Ovary (tissue), 9 donors: ENCODE data around the gene MRAP2. TPM values are rescaled to one million over a fixed set of nuclear protein-coding genes. Genes with fewer than 3 reads are reported as not detected.

ENCODE experiments used
- DNase-seq, 5 donors: peaks; one replicate each; pipeline ENCODE4 v3.0.0-alpha.2; 2019 to 2020
- H3K27ac ChIP-seq, 2 donors: fragments of 200-600 bp; one replicate each; pipeline versions ENCODE4 v1.5.1 to v1.8.0; 2019 to 2022
- H3K27me3 ChIP-seq: fragments of 200-600 bp; one replicate; pipeline ENCODE4 v1.8.0; 2022
- H3K36me3 ChIP-seq: fragments of 200-600 bp; sonication (generic); one replicate; pipeline ENCODE4 v1.5.1; 2019
- H3K4me1 ChIP-seq: one replicate; pipeline ENCODE4 v1.8.1; 2013; ENCODE audit warnings: mild to moderate bottlenecking, moderate library complexity; ENCODE audit not compliant: insufficient read depth
- H3K4me3 ChIP-seq: fragments of 200-600 bp; sonication (generic); one replicate; pipeline ENCODE4 v1.5.1; 2017
- H3K9me3 ChIP-seq, 2 donors: fragments of 200-600 bp in 1 of 2; sonication (generic) in 1 of 2; one replicate each; pipeline versions ENCODE4 v1.5.1 to v1.8.1; 2013 to 2019; ENCODE audit warnings: mild to moderate bottlenecking in 1 of 2, moderate library complexity in 1 of 2
- EP300 ChIP-seq: sonication (generic); formaldehyde crosslinking; IDR thresholded peaks from one replicate; pipeline ENCODE4 v1.6.1; 2017; ENCODE audit warnings: antibody characterized with exemption
- POLR2A ChIP-seq: fragments of 450-650 bp; IDR thresholded peaks from one replicate; pipeline ENCODE4 v1.6.1; 2017; ENCODE audit warnings: antibody characterized with exemption, mild to moderate bottlenecking, moderate library complexity
- WGBS, 3 donors: extraction: QIAGEN DNeasy Blood & Tissue Kit in 1 of 3; methylation state at CpG; one replicate each; pipeline versions ENCODE4 v1.1.5 to v1.1.7; 2013 to 2017; 5-methylcytosine and 5-hydroxymethylcytosine counted together
- intact Hi-C, 4 donors: fragments of 100-400 bp; cut with DNase I; formaldehyde crosslinking; loops; one replicate each; pipeline versions ENCODE4 v1.11.0 to v1.15.1; 2022 to 2023
- polyA plus RNA-seq, 2 donors: library from polyadenylated mRNA; stranded (reverse); fragments of 200-250 nt in 1 of 2; fragments of 350-450 nt in 1 of 2; fragmentation: Illumina TruSeq in 1 of 2; extraction: RNeasy Lipid Tissue Mini Kit (QIAGEN cat#74804) in 1 of 2; gene quantifications; one replicate each; pipeline ENCODE4 v1.2.3, GENCODE V29; 2013 to 2014
- total RNA-seq, 7 donors: library from RNA; depleted of rRNA in 2 of 7; stranded (reverse); fragments of >200 nt in 2 of 7; fragmentation: NEBNext Ultra II Directional in 3 of 7; extraction: Animal tissue kit (Norgen Biotek cat#: 25700) in 3 of 7; gene quantifications; one replicate each; pipeline versions ENCODE4 v1.1.0 to v1.2.4, GENCODE V29; 2016 to 2023
- TF ChIP-seq, protein P1 (sequence below), 3 donors: fragments of 450-650 bp in 2 of 3; fragments of 200-600 bp in 1 of 3; IDR thresholded peaks; one replicate each; pipeline versions ENCODE4 v1.5.1 to v1.8.0; 2016 to 2022; ENCODE audit warnings: antibody characterized with exemption in 3 of 3, mild to moderate bottlenecking in 1 of 3
- donor health status: DM: no; HTN: no; CAD: no; lungs with moderate emphysema.
- donor health status: DM: no; HTN: no; CAD: no.
- donor health status: Bipolar disorder and iron deficiency.
- donor health status: DM: yes; HTN: yes; CAD: no.
- donor health status: DM: no; HTN: no; CAD: no.
- donor health status: DM: yes; HTN: yes; CAD: no.

Gene MRAP2
- total and polyA plus RNA-seq, 9 donors: 0.20 to 4.7 (median 1.2) TPM

DNA sequence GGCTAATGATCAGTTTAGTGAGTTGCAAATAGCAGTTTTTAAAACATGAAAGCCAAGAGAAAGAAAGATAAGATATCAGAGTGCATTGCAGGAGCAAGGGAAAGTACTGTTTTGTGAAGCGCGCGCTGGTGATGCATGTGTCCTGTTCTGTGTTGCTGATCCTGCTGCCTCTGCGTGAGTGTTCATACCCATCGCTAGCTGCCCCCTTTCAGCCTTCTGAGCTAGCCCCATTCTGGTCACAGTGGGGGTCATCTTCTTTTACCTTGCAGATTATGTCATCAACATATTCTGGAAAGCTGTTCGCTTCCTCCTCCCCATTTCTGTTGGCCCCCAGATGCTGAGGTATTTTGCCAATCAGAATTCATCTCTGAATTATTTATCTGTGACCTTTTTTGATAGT is 1.9 kb downstream of the MRAP2 start:
- H3K4me1 ChIP-seq: no peaks in the 10 kb centered on the region
- no peak overlapping the region for H3K4me3 ChIP-seq
- H3K27me3 ChIP-seq: no peaks in the 10 kb centered on the region
- no peak overlapping the region for H3K27ac ChIP-seq
- no peaks in the 10 kb centered on the region for H3K36me3 ChIP-seq
- DNase-seq: no peak
- no peaks in the 10 kb centered on the region for H3K9me3 ChIP-seq
- 95 to 99% (median 98%) methylated on average over 6 of the region's 6 CpGs for WGBS, 3 donors
- intact Hi-C loops: no loop called here
- no peak for TF ChIP-seq EP300
- TF ChIP-seq POLR2A: no peak
- TF ChIP-seq, protein P1, sequence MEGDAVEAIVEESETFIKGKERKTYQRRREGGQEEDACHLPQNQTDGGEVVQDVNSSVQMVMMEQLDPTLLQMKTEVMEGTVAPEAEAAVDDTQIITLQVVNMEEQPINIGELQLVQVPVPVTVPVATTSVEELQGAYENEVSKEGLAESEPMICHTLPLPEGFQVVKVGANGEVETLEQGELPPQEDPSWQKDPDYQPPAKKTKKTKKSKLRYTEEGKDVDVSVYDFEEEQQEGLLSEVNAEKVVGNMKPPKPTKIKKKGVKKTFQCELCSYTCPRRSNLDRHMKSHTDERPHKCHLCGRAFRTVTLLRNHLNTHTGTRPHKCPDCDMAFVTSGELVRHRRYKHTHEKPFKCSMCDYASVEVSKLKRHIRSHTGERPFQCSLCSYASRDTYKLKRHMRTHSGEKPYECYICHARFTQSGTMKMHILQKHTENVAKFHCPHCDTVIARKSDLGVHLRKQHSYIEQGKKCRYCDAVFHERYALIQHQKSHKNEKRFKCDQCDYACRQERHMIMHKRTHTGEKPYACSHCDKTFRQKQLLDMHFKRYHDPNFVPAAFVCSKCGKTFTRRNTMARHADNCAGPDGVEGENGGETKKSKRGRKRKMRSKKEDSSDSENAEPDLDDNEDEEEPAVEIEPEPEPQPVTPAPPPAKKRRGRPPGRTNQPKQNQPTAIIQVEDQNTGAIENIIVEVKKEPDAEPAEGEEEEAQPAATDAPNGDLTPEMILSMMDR (IDR thresholded peaks at IDR 0.05): no peak

DNA sequence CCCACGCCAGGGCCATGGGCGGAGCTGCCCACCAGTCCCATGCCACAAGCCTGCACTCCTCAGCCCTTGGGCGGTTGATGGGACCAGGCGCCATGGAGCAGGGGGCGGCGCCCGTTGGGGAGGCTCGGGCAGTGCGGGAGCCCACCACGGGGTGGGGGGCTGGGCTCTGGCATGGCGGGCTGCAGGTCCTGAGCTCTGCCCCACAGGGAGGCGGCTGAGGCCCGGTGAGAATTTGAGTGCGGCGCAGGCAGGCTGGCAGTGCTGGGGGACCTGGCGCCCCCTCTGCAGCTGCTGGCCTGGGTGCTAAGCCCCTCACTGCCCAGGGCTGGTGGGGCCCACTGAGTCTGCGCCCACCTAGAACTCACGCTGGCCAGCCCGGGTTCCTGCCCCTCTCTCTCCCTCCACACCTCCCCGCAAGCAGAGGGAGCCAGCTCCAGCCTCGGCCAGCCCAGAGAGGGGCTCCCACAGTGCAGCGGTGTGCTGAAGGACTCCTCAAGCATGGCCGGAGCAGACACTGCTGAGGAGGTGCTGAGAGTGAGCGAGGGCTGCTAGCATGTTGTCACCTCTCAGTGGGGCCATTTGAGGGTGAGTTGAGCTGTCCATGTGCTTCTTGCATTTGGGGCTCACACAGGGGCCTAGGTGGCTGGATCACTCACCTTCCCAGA is 4.0 kb downstream of the MRAP2 start:
- Histone ChIP-seq H3K9me3 (no peaks in the 10 kb centered on the region), H3K4me1 (peaks cover under 1% of the 10 kb centered on the region), H3K36me3 (no peaks in the 10 kb centered on the region), H3K27me3 (no peaks in the 10 kb centered on the region), H3K4me3 (no peak overlapping the region), H3K27ac (no peak overlapping the region)
- WGBS, 3 donors: 95 to 98% (median 96%) methylated on average over 21 to 24 of the region's 24 CpGs
- intact Hi-C loops: no loop called here
- no peak for DNase-seq
- TF ChIP-seq EP300: no peak
- TF ChIP-seq, protein P1 (IDR thresholded peaks at IDR 0.05): no peak

DNA sequence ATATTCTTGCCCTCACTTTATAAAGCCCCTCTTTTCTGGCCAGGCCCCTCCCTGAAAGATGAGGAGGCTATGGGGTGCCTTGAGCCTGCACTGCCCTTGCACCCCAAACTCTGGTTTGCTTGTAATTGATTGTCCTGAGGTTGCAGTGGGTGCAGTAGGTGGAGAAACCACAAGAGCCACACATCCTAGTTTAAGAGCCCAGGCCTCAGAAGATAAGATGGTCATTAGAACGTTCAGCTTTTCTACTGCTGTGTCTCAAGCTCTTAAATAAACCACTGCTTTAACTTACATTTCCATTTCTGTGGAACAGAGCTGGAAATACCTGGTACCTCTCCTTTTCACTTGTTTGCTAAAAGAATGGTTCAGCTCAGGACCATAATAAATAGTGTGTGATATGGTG is 9.0 kb downstream of the MRAP2 start:
- Histone ChIP-seq H3K27me3 (no peaks in the 10 kb centered on the region), H3K4me3 (no peak overlapping the region), H3K27ac (no peak overlapping the region), H3K4me1 (peaks cover 6% of the 10 kb centered on the region), H3K9me3 (no peaks in the 10 kb centered on the region), H3K36me3 (no peaks in the 10 kb centered on the region)
- intact Hi-C loops: no loop called here
- 27 to 38% (median 32%) methylated on average over 1 of the region's 1 CpG for WGBS, 3 donors
- DNase-seq: no peak
- TF ChIP-seq EP300 (no peak), POLR2A (no peak)
- TF ChIP-seq, protein P1 (IDR thresholded peaks at IDR 0.05): no peak

DNA sequence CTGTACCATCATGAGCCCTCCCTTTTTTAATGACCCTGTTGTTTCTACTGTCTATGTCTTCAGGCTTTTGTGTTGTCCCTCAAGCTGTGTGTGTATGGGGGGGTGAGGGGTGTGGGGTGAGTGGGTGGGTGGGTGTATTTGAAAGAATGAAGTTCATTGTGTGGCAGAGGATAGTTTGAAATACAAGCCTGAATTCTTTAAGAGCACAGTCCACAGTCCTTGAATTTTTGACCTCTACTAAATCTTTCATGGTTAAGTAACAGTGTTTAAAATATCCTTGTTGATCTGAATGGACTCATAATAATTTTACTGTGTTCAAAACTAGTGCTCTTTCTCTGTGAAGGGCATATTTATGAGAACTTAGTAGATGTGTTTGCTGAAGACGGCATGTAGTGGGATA is 10.0 kb downstream of the MRAP2 start:
- Histone ChIP-seq H3K9me3 (no peaks in the 10 kb centered on the region), H3K27me3 (no peaks in the 10 kb centered on the region)
- intact Hi-C loops: no loop called here

More for the DNA sequence above, 10.0 kb downstream of the MRAP2 start:
- TF ChIP-seq, protein P1 (IDR thresholded peaks at IDR 0.05): no peak
- no peak for TF ChIP-seq EP300
- TF ChIP-seq POLR2A: no peak
- Histone ChIP-seq H3K4me3 (no peak overlapping the region), H3K36me3 (no peaks in the 10 kb centered on the region), H3K4me1 (peaks cover 6% of the 10 kb centered on the region), H3K27ac (no peak overlapping the region)
- WGBS, 3 donors: 11 to 38% (median 11%) methylated on average over 1 of the region's 1 CpG
- no peak for DNase-seq
